PC-3 (cell line): ENCODE results near the gene TAF1C. TPM values are rescaled to one million over a fixed set of nuclear protein-coding genes. Genes with fewer than 3 reads are reported as not detected.

ENCODE experiments used
- ATAC-seq: fragments of 200-7000 bp; cut with Tn5 transposase; 2 replicates; pipeline ENCODE4 v1.9.1; 2020; ENCODE audit warnings: mild to moderate bottlenecking, moderate library complexity
- BruUV-seq: library from RNA; stranded (reverse); fragments of 400-500 nt; replicated peaks from 2 replicates; lab custom pipeline; 2021; lab: Mats Ljungman, UMichigan
- CTCF ChIA-PET: fragments of 300-600 bp; sonication (Branson Sonifier 250); formaldehyde crosslinking; loops from one replicate; lab custom pipeline; 2022; ENCODE audit warnings: antibody characterized with exemption; lab: Charles Lee
- POLR2A ChIA-PET: fragments of 300-600 bp; sonication (Branson Sonifier 250); formaldehyde crosslinking; loops from one replicate; lab custom pipeline; 2022; ENCODE audit warnings: antibody characterized with exemption; ENCODE audit not compliant: unreplicated experiment; lab: Charles Lee
- DNase-seq: peaks from one replicate; pipeline ENCODE4 v3.0.0-alpha.2; 2015
- H2AFZ ChIP-seq: fragments of 300-600 bp; sonication (generic); 2 replicates; pipeline ENCODE4 v1.6.0; 2016; ENCODE audit warnings: antibody characterized with exemption, low read length
- H3F3A ChIP-seq: fragments of 300-600 bp; sonication (generic); one replicate; pipeline ENCODE4 v1.6.0; 2017; ENCODE audit warnings: antibody characterized with exemption, low read length, control low read depth, mild to moderate bottlenecking; ENCODE audit not compliant: unreplicated experiment
- H3K27ac ChIP-seq: fragments of 300-600 bp; sonication (generic); 2 replicates; pipeline ENCODE4 v1.5.1; 2016; ENCODE audit warnings: mild to moderate bottlenecking, low read length
- H3K27me3 ChIP-seq: fragments of 300-600 bp; sonication (generic); 2 replicates; pipeline ENCODE4 v1.6.1; 2016; ENCODE audit warnings: low read length, mixed read lengths
- H3K36me3 ChIP-seq: fragments of 300-600 bp; sonication (generic); 2 replicates; pipeline ENCODE4 v1.6.1; 2016; ENCODE audit warnings: low read depth, mixed run types, low read length, mixed read lengths
- H3K4me1 ChIP-seq: fragments of 300-600 bp; sonication (generic); 2 replicates; pipeline ENCODE4 v1.5.1; 2016; ENCODE audit warnings: low read length; ENCODE audit not compliant: insufficient read depth
- H3K4me2 ChIP-seq: fragments of 300-600 bp; sonication (generic); 2 replicates; pipeline ENCODE4 v1.6.0; 2016; ENCODE audit warnings: low read length
- H3K4me3 ChIP-seq: fragments of 300-600 bp; sonication (generic); 2 replicates; pipeline ENCODE4 v1.5.1; 2016; ENCODE audit warnings: mild to moderate bottlenecking, low read length, mixed read lengths
- H3K79me2 ChIP-seq: fragments of 300-600 bp; sonication (generic); 2 replicates; pipeline ENCODE4 v1.6.1; 2017; ENCODE audit warnings: low read length, mixed read lengths
- H3K9ac ChIP-seq: fragments of 300-600 bp; sonication (generic); 2 replicates; pipeline ENCODE4 v1.6.0; 2016; ENCODE audit warnings: mild to moderate bottlenecking, low read length
- H3K9me2 ChIP-seq: fragments of 300-600 bp; sonication (generic); replicated peaks from 2 replicates; pipeline ENCODE4 v1.6.1; 2016; ENCODE audit warnings: mixed run types, low read length, mixed read lengths
- H3K9me3 ChIP-seq: fragments of 300-600 bp; sonication (generic); 2 replicates; pipeline ENCODE4 v1.6.1; 2016; ENCODE audit warnings: low read length, mixed read lengths
- H4K20me1 ChIP-seq: fragments of 300-600 bp; sonication (generic); 2 replicates; pipeline ENCODE4 v1.6.1; 2016; ENCODE audit warnings: low read length, mixed read lengths
- CTCF ChIP-seq: fragments of 300-600 bp; sonication (generic); conservative IDR thresholded peaks from 2 replicates; pipeline ENCODE4 v1.5.1; 2017; ENCODE audit warnings: antibody characterized with exemption, low read depth, mild to moderate bottlenecking, low read length
- EZH2 ChIP-seq: fragments of 300-600 bp; sonication (generic); IDR thresholded peaks from one replicate; pipeline ENCODE4 v1.6.1; 2017; ENCODE audit warnings: antibody characterized with exemption, mild to moderate bottlenecking, low read length; ENCODE audit not compliant: unreplicated experiment
- EZH2phosphoT487 ChIP-seq: fragments of 300-600 bp; sonication (generic); IDR thresholded peaks from 2 replicates; pipeline ENCODE4 v1.6.1; 2018; ENCODE audit warnings: mild to moderate bottlenecking, antibody characterized with exemption, low read length, borderline replicate concordance
- intact Hi-C: fragments of 100-400 bp; cut with micrococcal nuclease; formaldehyde crosslinking; loops from 2 replicates; pipeline ENCODE4 v1.9.0; 2023
- total RNA-seq: library from RNA; depleted of rRNA; stranded (reverse); fragments of >200 nt; gene quantifications from 2 replicates; pipeline ENCODE4 v1.2.3, GENCODE V29; 2014

The TAF1C gene
- total RNA-seq, 1 experiment from 2014 or later: 21.8 TPM

- Histone ChIP-seq H3K9me3 (no peaks in the 10 kb centered on the region), H3K4me1 (peaks cover 8% of the 10 kb centered on the region), H3K4me2 (no peak overlapping the region; the same call in 1 of the 2 replicates), H3F3A (no peaks in the 10 kb centered on the region), H3K4me3 (no peak overlapping the region), H3K79me2 (peaks cover 21% of the 10 kb centered on the region), H3K9me2 (no peaks in the 10 kb centered on the region), H3K36me3 (no peaks in the 10 kb centered on the region), H4K20me1 (no peaks in the 10 kb centered on the region), H3K9ac (no peak overlapping the region), H3K27me3 (no peaks in the 10 kb centered on the region), H3K27ac (no peak overlapping the region), H2AFZ (no peak overlapping the region)
- no peak for ATAC-seq
- ChIA-PET CTCF (no interaction called here), POLR2A (no interaction called here)
- BruUV-seq: no TSS peak
- no peak for DNase-seq
- TF ChIP-seq EZH2phosphoT487: no peak
- TF ChIP-seq CTCF: no peak
- TF ChIP-seq EZH2: no peak
- intact Hi-C loops: no loop called here
Measured at GRCh38 chr16:84143081-84143480, 43.8 kb downstream of the TAF1C start.

- ATAC-seq: no peak
- no peak overlapping the region for H3K27ac ChIP-seq
- no peaks in the 10 kb centered on the region for H4K20me1 ChIP-seq
- CTCF ChIA-PET: no interaction called here
- POLR2A ChIA-PET: no interaction called here
- H3K9me2 ChIP-seq: no peaks in the 10 kb centered on the region
- H3K4me1 ChIP-seq: peaks cover 8% of the 10 kb centered on the region
- DNase-seq: no peak
- no peak overlapping the region for H3K9ac ChIP-seq
- no peaks in the 10 kb centered on the region for H3K27me3 ChIP-seq
- BruUV-seq: no TSS peak
- no peaks in the 10 kb centered on the region for H3K36me3 ChIP-seq
- intact Hi-C loops: no loop called here
- no peak overlapping the region for H2AFZ ChIP-seq
- H3K9me3 ChIP-seq: no peaks in the 10 kb centered on the region
- H3K4me3 ChIP-seq: no peak overlapping the region
- no peak overlapping the region for H3K4me2 ChIP-seq
- no peaks in the 10 kb centered on the region for H3F3A ChIP-seq
- H3K79me2 ChIP-seq: peaks cover 28% of the 10 kb centered on the region
- no peak for TF ChIP-seq EZH2
- peak; percentile 29; the same call in 1 of the 2 replicates for TF ChIP-seq CTCF
Measured at GRCh38 chr16:84141143-84141670, 45.6 kb downstream of the TAF1C start.

- H3K4me2 ChIP-seq: no peak overlapping the region
- H3K9ac ChIP-seq: no peak overlapping the region
Measured at GRCh38 chr16:84139628-84140258, 47.1 kb downstream of the TAF1C start.

More at GRCh38 chr16:84139628-84140258, 47.1 kb downstream of the TAF1C start:
- DNase-seq: no peak
- Histone ChIP-seq H3F3A (no peaks in the 10 kb centered on the region), H3K36me3 (no peaks in the 10 kb centered on the region), H2AFZ (no peak overlapping the region), H4K20me1 (no peaks in the 10 kb centered on the region), H3K27me3 (no peaks in the 10 kb centered on the region), H3K9me2 (no peaks in the 10 kb centered on the region), H3K79me2 (peaks cover 28% of the 10 kb centered on the region), H3K4me3 (no peak overlapping the region), H3K4me1 (peaks cover 8% of the 10 kb centered on the region), H3K27ac (no peak overlapping the region), H3K9me3 (no peaks in the 10 kb centered on the region)
- ChIA-PET CTCF (no interaction called here), POLR2A (no interaction called here)
- TF ChIP-seq EZH2 (no peak), CTCF (no peak), EZH2phosphoT487 (no peak)
- ATAC-seq: no peak
- intact Hi-C loops: no loop called here
- no TSS peak for BruUV-seq
